ENCODE measurements around the gene SCGN.
A peak's percentile ranks its signal among the peaks of the same experiment; 100 is the strongest.

Gene SCGN

DNA sequence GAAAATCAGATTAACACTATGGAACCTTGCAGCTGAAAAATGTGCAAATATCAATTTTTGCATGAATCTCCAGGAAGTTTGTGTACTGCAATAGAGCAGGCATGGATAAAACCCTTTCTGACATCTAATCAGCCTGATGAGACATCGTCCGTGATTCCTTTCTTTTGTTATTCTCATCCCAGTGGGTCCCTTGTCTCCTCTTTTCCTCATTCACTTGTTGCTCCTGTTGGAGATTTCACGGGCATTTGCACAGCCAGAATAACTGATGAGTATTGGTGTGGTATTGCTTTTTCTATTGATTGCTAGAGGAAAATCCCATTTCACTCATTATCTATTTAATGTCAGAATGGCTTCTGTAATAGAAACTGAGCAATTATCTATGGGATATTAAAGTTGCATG lies 39.9 kb downstream of the SCGN start:
- no peak for DNase-seq

DNA sequence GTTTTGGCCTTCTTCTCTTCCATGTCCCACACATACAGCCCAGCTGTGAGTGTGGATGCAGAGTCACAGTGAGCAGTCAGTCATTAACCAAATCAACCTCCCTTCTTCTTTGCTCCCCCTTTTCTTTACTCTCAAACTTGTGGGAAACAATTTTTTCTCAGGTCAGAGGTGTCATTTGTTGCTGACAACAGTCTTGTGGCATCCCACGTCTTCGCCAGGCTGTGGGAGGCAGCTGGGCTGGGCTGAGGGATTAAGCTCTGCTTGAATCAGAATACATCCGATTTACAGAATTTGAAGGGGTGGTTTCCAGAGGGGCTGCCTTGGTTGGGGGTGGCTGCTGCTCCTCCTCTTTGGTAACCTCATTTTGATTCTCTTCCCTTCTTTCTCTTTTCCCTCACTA lies 40.5 kb downstream of the SCGN start:
- DNase-seq, result no peak

DNA sequence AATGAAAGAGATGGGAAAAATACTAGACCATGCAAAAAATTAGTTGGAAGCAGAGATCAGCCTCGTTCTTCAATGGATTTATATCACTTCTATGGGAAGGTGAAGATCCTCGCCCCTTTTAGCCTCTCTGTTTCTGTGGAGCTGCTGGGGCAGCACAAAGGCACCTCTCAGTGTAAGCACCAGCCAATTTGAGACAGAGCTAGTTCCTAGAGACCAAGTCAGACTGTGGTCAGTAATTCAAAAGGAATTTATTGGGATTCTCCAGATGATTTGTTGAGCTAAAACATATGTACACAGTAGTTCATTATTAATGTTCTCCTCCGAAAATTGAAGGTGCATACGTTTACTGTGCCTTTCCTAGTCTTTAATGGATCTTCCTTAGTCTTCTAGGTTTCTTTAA lies 42.4 kb downstream of the SCGN start:
- no peak for DNase-seq

DNA sequence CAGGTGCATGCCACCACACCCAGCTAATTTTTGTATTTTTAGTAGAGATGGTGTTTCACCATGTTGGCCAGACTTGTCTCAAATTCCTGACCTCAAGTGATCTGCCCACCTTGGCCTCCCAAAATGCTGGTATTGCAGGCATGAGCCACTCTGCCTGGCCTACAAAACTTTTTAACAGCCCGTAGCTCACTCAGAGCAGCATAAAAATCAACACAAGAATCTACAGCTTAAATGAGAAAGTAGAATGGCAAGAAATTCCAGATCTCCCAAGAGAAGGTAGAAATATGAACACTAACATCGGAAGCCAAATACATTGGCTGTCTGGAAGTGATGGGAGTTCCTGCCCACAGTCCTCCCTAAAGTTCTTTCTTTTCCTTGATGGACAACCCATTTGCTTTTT lies 43.7 kb downstream of the SCGN start:
- DNase-seq, result no peak

DNA sequence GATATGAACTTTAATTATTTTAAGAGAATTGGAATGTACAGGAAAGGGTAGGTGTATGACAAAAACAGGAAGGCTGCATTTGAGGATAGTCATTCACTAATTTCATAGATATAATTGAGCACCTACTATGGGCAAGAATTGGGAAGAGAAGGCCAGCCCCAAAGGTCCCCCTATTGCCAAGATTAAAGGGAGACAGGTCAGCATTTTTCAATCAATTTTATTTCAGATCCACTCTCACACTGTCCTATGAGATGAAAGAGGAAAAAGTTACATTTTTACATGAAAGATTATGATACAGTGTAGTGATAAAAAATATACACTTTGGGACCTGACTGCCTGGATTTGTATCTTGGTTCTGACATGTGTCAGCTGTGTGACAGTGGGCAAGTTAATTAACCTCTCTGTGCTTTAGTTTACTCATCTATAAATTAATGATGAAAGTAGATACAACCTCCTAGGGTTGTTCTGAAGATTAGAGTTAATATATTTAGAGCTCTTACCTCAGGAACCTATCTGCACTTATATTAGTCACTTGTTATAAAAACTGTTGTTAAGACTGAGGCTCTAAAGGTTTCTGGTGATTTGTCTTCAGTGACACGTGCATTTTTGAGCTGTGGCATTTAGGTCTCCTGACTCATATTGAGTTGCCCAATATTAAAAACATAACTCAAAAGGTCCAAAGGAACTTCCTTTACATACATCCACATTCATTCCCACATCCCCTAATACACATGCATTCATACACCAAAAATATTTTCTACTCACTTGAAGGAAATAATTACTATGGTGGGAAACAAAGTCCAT lies 45.7 kb downstream of the SCGN start:
- peak; percentile 60 for DNase-seq

DNA sequence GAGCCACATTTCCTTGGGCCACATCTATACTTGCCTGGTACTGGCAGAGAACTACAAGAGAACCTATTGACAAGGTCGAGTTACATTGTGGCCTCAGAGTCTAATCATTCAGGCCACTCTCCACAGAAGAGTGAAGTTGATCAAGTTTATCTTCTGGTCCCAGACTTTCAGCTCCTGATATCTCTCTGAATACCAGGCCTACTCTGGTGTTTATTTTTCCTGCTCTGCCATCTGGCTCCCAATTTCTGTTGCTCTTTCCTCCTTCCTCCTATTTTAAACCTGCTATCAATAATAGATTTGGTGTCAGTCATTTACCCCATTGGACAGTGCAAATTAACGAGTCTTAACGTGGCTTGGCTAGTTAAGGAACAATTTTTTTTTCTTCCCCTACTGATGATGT lies 46.6 kb downstream of the SCGN start:
- no peak for DNase-seq

DNA sequence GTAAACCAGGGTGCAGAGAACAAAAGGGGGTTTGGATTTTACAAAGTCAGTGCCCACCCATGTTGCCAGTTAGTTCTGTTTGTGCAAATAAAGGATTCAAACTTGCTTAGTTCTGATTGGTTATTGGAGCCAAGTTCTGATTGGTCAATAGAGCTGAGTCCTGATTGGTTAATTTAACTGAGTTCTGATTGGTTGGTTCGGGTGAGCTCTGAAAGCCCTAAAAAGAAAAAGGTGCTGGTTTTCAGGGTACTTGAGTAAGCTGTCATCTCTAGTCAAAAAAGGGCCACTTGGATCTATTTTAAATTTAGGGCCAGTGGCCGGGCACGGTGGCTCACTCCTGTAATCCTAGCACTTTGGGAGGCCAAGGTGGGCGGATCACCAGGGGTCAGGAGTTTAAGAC lies 47.6 kb downstream of the SCGN start:
- no peak for DNase-seq

DNA sequence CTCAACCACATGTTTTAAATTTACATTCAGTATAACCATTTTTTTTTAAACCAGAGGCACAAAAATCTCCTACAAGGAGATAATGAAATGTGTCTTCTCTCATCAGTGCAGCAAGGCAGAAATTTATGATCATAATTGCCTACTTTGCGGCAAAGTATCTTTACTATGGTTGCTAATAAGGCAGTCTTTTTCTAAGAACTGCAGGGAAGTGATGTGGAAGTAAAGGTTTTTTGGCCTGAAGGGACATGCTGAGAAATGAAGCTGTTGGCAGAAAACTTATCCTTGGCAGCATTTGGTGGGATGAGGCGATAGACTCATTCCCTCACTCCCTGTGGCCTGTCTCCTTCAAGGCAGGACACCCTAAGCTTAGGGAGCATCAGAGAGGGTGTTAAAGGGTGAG lies 48.7 kb downstream of the SCGN start:
- DNase-seq, result no peak

DNA sequence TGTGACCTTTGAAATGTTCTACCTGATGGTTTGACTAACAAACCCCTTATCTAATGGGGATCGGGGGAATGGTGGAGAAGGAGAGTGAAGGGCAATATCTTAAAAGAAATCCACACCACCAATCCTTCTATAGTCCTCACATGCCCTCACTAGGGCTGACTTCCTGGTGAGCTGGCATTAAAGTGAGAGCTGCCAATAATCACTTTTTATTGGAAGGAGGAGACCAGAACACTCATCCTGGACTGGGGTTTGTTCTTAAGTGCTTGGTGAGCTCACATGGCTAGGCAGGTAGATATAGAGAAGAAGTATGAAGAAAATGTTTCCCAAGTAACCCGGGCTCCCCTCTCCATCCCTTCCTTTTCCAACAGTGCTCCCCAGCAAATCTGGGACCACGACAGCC lies 49.8 kb downstream of the SCGN start:
- no peak for DNase-seq

DNA sequence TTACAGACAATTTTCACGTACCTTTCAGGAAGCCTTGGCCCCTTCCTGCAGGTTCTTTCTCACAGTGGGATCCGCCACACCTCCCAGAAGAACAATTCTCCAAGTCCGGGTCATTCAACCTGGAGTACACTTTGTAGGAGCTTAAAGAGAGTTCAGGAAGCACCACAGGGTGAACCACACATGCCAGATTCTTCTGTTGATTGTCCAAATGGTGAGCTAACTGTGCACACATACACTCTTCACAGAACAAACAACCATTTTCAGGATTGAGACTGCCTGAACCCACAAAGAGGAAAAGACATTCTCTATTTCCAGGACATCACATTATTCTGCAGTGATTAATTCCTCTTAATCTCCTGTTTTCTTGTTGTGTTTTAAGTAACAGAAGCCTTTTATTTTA lies 51.0 kb downstream of the SCGN start:
- DNase-seq, result no peak

DNA sequence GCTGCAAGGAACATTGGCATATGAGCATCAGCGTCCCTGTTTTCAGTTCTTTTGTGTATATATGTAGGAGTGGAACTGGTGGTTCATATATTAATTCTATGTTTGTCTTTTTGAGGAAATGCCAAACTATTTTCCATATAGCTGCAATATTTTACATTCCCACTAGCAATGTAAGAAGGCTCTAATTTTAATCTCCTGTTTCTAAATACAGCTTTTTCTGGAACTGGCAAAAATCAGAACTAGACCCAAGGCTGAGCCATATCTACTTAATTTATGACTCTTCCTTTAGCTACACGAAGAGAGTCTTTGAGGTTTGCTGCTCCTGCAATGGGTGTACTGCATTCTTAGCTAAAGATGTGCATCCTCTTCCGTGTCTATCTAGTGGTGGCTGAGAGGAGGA lies 52.0 kb downstream of the SCGN start:
- no peak for DNase-seq

DNA sequence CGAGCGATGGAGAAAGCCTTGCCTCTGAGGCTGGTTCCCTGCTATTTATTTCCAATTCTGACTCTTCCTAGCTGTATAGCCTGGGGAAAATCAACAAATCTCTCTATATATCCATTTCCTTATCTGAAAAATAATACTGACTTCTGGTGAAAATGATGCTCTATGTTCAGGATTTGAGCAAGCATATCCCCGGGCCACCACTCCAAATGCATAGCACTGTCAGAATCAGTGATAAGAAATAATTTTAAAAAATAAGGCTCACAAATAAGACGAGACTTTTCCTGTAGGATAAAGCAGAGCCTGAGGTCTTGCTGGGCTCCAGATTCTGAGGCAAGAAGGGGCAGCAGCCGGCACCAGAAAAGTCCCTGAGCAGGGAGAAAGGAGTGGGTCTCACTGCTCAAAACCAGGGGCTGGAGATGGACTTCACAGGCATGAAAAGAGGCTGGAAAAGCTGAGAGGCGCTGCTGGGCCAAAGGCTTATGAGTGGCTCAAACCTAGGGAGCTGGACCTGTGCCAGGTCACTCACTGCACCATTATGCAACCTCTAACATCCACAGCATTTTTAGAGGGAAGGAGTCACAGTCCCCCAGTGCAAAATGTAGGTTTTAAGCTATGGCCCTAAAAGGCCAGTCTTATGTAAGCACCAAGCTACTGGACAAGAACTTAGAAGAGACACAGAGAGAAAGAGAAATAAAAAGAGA lies 54.4 kb downstream of the SCGN start:
- no peak for DNase-seq

DNA sequence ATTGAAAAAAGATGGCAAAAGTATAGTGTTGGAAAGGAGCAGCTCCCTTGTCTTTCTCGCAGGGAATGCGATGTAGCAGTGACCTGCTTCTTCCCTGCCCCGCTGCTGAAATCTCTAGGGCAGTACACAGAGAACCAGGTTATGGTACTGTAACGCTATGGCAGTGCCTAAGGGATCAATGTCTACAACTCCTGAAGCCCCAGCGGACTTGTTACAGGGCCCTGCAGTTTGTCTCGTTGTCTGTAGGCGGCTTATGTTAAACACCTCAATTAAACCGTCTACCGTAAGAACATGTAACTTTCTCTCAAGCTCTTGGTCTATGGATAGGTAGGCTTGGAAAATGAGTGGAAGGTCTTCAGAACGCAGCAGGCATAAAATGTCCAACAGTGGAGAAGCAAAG lies 57.7 kb downstream of the SCGN start:
- no peak for DNase-seq

DNA sequence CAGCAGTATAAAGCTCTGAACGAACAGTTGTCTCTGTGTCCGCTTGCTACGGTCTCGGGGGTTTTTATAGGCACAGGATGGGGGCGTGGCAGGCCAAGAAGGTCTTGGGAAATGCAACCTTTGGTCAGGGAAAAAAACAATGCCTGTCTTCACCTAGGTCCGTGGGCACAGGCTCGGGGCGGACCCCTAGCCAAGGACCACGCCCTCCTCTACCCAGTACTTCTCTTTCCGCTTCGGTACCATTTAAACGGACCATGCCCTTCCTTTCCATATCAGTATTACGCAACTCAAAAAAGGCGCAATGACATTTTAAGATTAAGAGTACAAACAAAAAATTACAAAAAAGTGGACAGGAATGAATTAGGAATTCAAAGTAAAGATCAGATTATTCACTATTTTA lies 58.3 kb downstream of the SCGN start:
- no peak for DNase-seq

DNA sequence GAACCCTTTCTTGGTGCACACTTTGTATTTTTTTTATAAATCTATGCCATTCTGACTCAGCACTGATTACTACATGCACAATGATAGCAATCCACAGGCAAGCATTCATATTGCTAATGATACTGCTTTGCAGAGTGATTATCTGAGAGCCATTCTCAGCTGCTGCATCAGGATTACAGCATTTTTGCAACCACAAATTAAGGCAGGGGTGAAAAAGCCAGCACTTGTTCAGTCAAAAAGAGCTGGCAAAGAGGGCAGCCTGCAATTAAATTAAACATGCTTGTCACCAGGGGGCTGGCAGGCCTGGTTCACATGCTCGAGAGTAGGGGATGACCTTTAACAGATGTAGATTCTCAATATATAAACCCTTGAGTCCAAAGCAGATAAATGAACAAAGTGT lies 61.8 kb downstream of the SCGN start:
- DNase-seq, result no peak

DNA sequence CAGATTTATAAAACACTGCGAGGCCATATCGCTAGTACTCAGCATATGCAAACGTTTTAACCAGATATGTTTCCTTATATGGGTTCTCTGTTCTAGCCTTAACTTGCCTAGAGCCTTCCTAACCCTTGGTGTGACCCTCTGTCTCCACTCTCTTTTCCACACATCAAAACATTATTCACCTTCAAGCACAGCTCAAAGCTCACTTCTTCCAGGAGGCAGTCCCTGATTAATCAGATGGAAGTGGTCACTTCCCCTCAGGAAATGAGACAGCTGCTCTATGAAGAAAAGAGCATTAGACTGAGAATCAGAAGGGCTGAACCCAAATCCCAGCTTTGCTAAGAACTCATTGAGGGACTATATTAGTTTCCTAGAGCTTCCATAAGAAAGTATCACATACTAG lies 62.8 kb downstream of the SCGN start:
- peak; percentile 6 for DNase-seq

DNA sequence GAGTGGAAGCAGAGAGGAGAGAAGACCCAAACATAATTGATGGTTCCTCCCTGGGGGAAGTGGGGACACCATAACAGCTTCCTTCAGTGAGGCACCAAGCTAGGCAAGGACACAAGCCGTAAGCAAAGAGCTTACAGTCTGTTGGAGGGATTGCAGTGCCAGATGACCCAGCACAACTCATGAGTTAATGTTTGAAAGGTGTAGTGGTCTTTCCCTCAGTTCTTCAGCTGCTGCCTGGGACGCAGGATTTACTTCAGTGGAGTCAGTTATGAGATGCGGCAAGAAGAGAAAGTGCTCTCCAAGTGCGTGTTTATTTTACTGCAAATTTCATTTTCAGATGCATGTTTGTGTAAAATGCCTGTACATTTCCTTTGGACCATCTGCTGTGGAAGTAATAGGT lies 63.8 kb downstream of the SCGN start:
- DNase-seq, result no peak

DNA sequence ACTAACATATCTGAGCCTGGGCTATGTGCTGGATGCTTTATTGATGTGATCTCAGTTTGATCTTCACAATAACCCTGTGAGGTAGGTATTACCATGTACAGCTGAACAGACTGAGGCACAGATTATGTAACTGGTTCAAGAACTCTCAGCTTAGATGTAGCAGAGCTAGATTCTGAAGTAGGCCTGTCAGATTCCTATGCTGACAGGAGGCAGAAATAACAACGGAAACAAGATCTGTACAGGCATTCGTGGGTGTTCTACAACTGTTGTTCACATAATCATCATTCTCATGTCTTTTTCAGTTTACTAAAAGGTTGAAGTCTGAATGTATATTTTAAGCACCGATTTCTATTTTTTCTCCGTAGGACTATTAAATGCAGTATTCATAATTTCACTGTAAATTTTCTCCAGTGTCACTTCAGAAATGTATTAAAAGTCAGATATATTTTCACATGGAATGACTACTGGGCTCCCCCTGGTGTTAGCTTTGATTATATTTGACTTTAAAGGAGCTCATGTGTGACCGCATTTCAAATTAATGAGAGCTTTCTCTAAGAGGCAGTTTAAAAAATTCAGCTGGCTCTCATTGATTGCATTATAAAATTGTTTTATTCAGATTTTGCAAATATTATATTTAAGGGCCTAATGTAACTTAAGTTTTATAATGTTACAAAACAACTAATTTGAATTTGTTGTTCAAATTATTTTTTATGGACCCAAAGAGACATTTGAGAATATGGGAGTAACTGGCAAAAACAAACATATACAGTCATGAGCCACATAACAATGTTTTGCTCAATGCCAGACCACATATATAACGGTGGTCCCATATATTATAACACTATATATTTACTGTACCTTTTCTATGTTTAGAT lies 66.1 kb downstream of the SCGN start:
- DNase-seq, result peak; percentile 20

DNA sequence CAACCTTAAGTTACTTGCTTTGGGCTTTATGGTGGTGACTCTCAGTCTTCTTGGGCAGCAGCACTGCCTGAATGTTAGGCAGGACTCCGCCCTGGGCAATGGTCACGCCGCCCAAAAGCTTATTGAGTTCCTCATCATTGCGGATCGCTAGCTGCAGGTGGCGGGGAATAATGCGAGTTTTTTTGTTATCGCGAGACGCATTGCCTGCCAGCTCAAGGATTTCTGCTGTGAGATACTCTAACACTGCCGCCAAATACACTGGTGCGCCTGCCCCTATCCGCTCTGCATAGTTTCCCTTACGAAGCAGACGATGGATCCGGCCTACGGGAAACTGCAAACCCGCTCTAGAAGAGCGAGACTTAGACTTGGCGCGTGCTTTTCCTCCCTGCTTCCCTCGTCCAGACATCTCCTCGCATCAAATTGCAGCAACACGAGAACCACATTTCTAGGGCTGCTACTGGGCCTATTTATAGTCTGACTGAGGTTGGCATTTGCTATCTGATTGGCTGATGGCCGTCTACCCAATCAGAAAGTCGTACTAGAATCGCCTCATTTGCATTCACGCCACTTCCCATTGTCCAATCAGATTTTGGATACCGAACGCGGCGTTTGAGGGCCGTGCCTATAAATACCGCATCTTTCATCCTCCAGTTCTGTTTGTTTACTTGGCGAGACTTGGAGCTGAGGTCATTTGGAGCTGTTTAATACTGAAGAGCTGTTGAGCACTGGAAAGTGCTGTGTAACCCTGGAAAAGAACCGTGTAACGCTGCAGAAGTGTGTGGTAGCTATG lies 74.3 kb downstream of the SCGN start:
- DNase-seq, result no peak

DNA sequence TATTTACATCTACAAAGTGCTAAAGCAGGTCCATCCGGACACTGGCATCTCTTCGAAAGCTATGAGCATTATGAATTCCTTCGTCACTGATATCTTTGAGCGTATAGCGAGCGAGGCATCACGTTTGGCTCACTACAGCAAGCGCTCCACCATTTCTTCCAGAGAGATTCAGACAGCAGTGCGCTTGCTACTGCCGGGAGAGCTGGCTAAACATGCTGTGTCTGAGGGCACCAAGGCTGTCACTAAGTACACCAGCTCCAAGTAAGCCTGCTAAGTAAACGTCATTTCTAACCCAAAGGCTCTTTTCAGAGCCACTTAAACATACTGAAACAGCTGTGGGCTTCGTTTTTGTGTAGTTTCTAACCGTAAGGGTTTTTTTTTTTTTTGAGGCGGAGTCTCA lies 75.0 kb downstream of the SCGN start:
- no peak for DNase-seq

DNA sequence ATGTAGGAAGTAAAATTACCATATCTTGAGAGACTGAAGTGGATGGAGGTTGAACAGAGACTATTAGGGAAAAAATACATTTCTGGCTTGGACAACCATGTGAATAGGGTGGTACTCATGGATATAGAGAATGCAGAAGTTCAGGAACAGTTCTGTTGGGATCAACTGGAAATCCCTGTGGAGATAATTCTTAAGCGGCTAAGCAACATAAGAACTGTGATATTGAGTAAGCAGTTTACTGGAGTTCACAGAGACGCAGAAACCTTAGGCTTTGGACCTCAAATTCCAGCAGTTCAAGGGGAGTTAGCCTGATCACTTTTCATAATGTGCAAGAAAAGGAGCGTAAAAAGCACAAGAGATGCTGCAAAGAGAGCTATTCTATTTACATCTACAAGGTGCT lies 78.9 kb downstream of the SCGN start:
- no peak for DNase-seq

DNA sequence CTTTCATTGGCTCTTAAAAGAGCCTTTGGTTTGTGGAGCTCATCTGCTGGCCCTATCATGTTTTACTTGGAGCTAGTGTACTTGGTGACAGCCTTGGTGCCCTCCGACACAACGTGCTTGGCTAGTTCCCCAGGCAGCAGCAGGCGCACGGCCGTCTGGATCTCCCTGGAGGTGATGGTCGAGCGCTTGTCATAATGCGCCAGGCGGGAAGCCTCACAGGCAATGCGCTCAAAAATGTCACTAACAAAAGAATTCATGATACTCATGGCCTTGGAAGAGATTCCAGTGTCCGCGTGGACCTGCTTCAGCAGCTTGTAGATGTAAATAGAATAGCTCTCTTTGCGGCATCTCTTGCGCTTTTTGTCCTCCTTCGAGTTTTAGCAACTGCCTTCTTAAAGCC lies 79.7 kb downstream of the SCGN start:
- no peak for DNase-seq

All from inflammatory macrophage treated with lipopolysaccharide for 4 hours (primary cell).